ENCODE data around the gene TMC2.

TMC2 gene

GRCh38 chr20:2537101-2537500 lies 728 bp downstream of the TMC2 start:
- H3K36me3 Mint-ChIP-seq (ENCODE audit: low read depth) = no peaks in the 10 kb centered on the region
- H3K4me1 Mint-ChIP-seq = peaks cover 78% of the 10 kb centered on the region
- H3K4me3 Mint-ChIP-seq = no peak overlapping the region
- DNase-seq = no peak
- TF ChIP-seq CTCF (IDR thresholded peaks at IDR 0.05) = no peak
- peaks cover 48% of the 10 kb centered on the region for H3K27me3 Mint-ChIP-seq (ENCODE audit: low read depth, poor library complexity)
- H3K9me3 Mint-ChIP-seq = no peaks in the 10 kb centered on the region
- no peak overlapping the region for H3K27ac Mint-ChIP-seq

GRCh38 chr20:2538356-2538755 lies 2.0 kb downstream of the TMC2 start:
- peaks cover 51% of the 10 kb centered on the region for H3K27me3 Mint-ChIP-seq (ENCODE audit: low read depth, poor library complexity)
- H3K36me3 Mint-ChIP-seq (ENCODE audit: low read depth) = no peaks in the 10 kb centered on the region

GRCh38 chr20:2538931-2539720 lies 2.8 kb downstream of the TMC2 start:
- Mint-ChIP-seq H3K4me1 (peaks cover 71% of the 10 kb centered on the region), H3K27ac (peak overlapping the region; percentile 88), H3K36me3 (ENCODE audit: low read depth) (no peaks in the 10 kb centered on the region), H3K27me3 (ENCODE audit: low read depth, poor library complexity) (peaks cover 53% of the 10 kb centered on the region), H3K4me3 (peak overlapping the region; percentile 54), H3K9me3 (no peaks in the 10 kb centered on the region)
- DNase-seq = peak; percentile 42
- no peak for TF ChIP-seq CTCF (IDR thresholded peaks at IDR 0.05)

More at GRCh38 chr20:2538356-2538755, 2.0 kb downstream of the TMC2 start:
- peak overlapping the region; percentile 26 for H3K4me3 Mint-ChIP-seq
- H3K4me1 Mint-ChIP-seq = peaks cover 79% of the 10 kb centered on the region
- TF ChIP-seq CTCF (IDR thresholded peaks at IDR 0.05) = no peak
- H3K27ac Mint-ChIP-seq = no peak overlapping the region
- no peak for DNase-seq
- H3K9me3 Mint-ChIP-seq = no peaks in the 10 kb centered on the region

GRCh38 chr20:2541940-2542339 lies 5.6 kb downstream of the TMC2 start:
- H3K4me3 Mint-ChIP-seq = no peak overlapping the region
- DNase-seq = no peak
- H3K4me1 Mint-ChIP-seq = peaks cover 45% of the 10 kb centered on the region
- peaks cover 74% of the 10 kb centered on the region for H3K27me3 Mint-ChIP-seq (ENCODE audit: low read depth, poor library complexity)
- no peak for TF ChIP-seq CTCF (IDR thresholded peaks at IDR 0.05)
- H3K27ac Mint-ChIP-seq = no peak overlapping the region
- no peaks in the 10 kb centered on the region for H3K9me3 Mint-ChIP-seq
- H3K36me3 Mint-ChIP-seq (ENCODE audit: low read depth) = no peaks in the 10 kb centered on the region

GRCh38 chr20:2542361-2542760 lies 6.0 kb downstream of the TMC2 start:
- Mint-ChIP-seq H3K4me3 (no peak overlapping the region), H3K4me1 (peaks cover 41% of the 10 kb centered on the region), H3K36me3 (ENCODE audit: low read depth) (no peaks in the 10 kb centered on the region), H3K27me3 (ENCODE audit: low read depth, poor library complexity) (peaks cover 79% of the 10 kb centered on the region), H3K9me3 (no peaks in the 10 kb centered on the region), H3K27ac (no peak overlapping the region)
- DNase-seq = no peak
- TF ChIP-seq CTCF (IDR thresholded peaks at IDR 0.05) = no peak

GRCh38 chr20:2544211-2544610 lies 7.8 kb downstream of the TMC2 start:
- no peak overlapping the region for H3K4me3 Mint-ChIP-seq
- peaks cover 84% of the 10 kb centered on the region for H3K27me3 Mint-ChIP-seq (ENCODE audit: low read depth, poor library complexity)

More at GRCh38 chr20:2544211-2544610, 7.8 kb downstream of the TMC2 start:
- Mint-ChIP-seq H3K4me1 (peaks cover 23% of the 10 kb centered on the region), H3K27ac (no peak overlapping the region), H3K36me3 (ENCODE audit: low read depth) (no peaks in the 10 kb centered on the region), H3K9me3 (no peaks in the 10 kb centered on the region)
- no peak for TF ChIP-seq CTCF (IDR thresholded peaks at IDR 0.05)
- DNase-seq = no peak
